Fibroblast of skin of right biceps (primary cell): ENCODE measurements around the gene RGMB.

Experiments
- DNase-seq: peaks from one replicate; pipeline ENCODE4 v3.0.0-alpha.2; 2013

RGMB gene

DNA sequence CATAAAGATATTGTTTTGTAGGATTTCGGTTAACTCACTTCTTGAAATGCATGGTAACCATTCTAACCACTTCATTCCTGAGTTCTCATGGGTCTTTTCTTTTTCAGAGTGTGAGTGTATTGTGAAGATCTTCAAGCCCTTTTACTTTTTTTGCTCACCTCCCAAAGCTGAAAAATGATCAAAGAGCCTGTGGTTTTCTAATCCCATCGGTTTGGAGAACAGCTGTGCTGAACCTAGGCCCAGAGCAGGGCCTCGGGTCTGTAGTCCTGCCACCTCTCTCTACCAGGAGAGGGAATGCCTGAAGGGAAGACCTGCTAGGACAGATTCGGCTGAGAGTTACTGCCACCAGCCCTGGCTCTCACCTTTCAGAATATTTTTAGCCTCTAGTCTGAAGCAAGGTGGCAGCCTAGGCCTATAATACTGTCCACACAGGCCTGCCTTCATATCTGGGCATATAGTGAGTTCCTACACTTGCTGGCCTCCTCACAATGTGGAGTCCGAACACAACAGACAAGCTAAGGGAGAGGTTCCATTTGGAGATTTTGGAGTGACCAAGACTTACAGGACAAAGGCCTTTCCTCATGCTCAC is 13.8 kb downstream of the RGMB start:
- DNase-seq = no peak

DNA sequence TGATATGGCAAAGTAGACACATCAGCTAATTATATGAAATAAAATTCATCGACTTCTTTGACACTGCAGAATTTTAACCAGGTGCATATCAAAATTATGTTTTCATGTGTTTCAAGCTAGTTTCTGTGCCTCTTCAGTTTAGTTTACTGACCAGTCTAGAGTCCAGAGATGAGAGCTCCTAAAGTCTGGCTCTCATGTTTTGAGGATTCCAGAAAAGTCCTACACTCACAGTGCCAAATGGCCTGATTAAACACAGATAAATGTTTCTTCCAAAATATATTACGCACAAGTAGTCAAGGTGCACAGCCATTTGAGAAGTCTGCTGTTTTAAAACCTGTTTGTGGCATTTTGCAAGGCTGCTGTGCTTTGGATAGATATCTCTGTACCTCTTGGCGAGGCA is 15.6 kb downstream of the RGMB start:
- DNase-seq = no peak

DNA sequence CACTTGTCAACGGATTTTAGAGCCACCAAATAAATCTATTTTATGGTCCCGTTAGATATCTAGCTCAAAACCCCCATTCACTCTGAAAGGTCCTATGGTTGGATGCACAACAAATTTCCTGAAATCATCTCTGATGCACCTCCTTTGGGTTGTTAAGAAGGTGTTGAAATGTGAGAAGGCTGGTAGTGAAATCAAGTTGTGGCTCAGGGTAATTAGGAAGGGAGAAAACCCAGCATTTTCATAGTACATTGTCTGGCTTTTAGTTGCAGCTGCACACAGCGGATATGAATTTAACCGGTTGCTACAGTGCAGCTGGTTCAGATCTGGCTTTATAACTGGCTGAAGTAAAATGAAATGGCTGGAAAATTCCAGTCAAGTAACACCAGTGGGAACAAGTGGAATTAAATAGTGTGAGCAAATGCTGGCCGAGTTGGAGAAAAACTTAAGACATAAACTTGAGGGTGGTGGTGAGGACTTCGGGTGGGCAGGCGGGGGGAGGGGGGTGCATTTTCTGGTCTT is 17.6 kb downstream of the RGMB start:
- DNase-seq = no peak

DNA sequence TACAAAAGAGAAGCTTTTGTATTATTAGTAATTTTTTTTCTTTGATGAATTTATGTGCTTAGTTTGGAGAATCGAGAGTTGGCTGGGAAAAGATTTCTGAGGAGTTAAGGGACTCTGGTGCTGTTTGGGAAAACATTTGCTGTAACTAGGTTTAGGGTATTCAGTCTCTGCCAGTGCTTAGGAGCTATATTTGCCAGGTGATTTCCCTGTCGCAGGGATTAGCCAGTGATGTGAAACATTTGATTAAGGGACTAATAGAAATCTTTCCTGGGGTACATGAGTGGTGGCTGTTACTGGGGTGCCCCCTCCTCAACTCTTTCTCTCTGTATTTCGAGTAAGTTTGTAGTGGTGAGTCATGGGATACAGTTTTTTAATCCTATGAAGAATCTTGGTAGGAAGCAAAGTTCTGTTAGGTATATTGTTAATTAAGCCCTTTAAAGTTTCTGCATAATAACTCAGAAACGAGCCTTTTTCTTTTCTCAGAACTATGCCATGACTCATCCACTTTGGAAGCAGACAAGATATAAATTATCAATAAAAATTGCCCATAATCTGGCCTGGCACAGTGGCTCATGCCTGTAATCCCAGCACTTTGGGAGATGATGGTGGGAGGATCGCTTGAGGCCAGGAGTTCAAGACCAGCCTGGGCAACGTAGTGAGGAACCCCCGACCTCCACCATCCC is 18.6 kb downstream of the RGMB start:
- DNase-seq = no peak

DNA sequence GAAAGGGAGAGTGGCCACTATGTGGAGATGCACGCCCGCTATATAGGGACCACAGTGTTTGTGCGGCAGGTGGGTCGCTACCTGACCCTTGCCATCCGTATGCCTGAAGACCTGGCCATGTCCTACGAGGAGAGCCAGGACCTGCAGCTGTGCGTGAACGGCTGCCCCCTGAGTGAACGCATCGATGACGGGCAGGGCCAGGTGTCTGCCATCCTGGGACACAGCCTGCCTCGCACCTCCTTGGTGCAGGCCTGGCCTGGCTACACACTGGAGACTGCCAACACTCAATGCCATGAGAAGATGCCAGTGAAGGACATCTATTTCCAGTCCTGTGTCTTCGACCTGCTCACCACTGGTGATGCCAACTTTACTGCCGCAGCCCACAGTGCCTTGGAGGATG is 19.8 kb downstream of the RGMB start:
- DNase-seq = no peak

DNA sequence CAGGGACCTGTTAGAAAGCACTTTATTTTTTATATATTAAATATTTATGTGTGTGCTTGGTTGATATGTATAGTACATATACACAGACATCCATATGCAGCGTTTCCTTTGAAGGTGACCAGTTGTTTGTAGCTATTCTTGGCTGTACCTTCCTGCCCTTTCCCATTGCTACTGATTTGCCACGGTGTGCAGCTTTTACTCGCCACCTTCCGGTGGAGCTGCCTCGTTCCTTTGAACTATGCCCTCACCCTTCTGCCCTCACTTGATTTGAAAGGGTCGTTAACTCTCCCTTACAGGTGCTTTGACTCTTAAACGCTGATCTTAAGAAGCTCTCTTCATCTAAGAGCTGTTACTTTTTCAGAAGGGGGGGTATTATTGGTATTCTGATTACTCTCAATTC is 20.5 kb downstream of the RGMB start:
- no peak for DNase-seq

DNA sequence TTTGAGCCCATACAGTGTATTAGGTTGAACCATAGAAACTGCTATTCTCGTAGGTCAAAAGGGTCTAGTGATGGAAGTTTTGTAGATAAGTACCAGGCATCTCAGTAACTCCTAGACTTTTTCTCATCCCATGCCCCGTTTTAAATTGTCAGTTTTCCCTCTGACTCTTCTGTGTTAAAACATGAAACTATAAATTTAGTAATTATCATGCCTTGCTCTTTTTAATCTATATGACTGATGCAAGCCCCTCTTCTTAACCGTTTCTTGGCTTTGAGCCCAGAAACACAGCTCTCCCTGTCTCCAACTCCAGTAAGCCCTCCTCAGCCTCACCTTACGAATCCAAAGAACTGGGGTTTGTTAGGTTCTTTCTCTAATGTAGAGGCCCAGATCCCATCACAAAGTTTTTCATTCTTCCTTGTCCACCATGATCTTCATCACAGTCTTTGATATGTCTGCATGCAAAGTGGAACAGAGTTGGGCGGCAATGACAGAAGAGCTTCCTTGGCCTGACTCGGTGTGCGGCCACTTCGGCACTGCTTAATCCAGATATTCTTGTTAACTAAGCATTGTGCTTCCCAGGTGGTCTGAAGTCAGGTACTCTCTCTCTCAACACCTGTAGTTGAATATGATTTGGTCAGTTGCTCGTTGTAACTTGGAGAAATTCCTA is 21.1 kb downstream of the RGMB start:
- peak; percentile 48 for DNase-seq

DNA sequence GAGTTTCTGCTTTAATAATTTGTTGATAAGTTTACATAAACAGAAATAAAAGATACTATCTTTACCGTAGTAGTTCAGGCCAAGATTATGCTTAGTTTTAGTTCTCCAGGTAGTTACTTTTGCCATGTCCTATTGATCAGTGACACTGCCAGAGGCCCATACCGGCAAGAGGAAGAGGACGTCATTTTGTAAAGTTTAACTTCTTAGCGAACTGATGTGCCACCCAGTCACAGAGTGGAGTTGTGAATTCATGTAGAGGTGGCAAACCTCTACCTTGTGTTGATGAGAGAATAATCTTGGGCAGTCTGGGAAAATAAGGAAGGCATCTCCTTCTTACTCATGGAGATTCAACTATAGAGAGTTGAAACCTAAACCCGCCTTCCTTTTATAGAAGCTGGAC is 21.8 kb downstream of the RGMB start:
- no peak for DNase-seq

DNA sequence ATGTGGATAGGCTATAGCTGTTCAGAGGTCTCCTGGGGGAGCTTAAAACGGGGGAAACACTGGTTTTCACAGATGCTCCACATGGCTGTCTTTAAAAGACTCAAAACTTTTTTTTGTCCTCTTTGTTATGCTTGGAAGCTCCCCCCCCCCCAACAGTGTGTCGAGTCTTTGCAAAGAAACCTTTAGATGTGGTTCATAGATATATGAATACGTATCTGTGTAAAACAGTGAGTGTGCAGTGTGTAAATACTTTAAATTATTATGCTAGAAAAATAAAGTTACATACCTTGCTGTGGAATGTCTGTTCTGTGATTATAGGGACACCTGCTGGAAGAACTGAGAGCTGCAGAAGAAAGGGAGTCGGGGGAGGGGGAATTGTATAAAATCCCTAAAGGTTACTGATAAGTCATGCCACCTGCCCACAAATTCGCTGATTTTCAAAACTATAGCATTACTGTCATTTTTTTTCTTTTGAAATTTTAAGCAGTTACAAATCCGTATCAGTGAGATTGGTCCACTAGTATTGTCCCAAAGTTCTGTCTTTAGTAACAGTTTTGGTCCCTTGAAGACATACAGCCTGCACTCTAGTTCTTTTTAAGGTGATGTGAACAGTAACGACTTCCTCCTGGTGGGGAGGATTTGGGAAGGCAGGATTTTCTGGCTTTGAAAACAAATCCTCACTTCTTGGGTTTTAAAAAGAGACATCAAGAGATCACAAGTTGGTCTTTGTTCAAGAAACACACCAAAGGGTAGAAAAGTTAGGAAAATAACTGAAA is 22.9 kb downstream of the RGMB start:
- DNase-seq = peak; percentile 81

DNA sequence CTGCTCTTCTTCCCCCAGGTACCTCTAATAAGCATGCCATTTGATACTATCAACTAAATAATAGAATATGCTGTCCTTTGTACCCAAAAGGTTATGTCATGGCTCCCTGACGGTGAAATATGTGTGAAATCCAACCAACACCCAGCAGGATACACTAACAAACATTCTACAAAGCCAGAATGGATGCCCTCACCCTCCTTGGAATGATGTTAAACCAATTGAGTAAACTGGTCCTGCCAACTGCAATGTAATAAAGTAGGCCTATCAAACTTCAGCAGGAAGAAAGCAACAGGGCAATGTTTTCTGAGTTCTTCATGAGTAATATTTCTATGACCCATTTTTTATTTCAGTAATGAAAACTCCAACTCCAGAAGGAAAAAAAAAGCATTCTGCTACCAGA is 24.9 kb downstream of the RGMB start:
- DNase-seq = no peak

DNA sequence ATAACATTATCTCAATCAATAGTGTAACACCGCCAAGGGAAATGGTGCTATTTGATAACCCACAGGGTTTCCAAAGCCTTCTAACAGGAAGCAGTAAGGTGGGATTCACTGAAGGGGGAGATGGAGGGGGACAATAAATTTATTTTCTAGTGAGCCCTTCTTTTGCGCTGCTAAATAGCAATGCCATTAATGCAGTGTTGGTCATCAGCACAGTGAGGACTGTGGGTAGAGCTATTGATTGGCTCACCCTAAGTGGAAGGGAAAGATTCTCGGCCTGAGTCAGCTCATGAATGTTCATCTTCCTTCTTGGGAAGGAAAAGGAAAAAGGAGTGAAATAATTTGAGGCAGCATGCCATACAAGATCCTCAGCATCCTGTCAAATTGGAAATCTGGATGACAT is 25.4 kb downstream of the RGMB start:
- no peak for DNase-seq

DNA sequence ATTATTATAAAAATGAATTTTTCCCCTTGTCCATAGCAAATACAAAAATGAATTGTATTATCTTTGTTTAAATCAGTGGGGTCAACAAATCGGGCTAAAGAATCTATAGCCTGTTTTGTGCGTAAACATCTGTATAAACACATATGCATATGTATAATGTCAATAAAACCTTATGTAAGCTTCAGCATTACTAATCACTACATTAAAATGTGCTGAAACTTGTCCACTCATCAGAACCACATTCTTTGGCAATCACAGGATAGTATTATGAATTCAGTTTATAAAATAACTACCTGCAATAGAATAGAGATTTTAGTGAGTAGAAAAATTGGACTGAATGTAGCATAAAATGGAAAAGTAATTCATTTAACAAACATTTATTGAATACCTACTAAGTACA is 30.6 kb downstream of the RGMB start:
- no peak for DNase-seq

DNA sequence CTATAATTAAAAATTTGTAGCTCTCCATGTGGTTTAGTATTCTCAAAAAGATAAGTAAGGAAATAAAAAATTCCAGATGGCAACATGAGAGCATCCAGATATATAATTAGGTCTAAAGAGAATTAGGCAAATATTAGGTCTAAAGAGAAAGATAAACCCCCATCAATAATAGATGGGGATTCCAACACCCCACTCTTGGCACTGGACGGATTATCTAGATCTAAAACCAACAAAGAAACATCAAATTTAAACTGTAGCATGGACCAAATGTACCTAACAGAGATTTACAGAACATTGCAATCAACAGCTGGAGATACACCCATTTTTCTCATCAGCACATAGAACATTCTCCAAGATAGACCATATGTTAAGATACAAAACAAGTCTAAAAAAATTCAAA is 31.6 kb downstream of the RGMB start:
- DNase-seq = no peak

DNA sequence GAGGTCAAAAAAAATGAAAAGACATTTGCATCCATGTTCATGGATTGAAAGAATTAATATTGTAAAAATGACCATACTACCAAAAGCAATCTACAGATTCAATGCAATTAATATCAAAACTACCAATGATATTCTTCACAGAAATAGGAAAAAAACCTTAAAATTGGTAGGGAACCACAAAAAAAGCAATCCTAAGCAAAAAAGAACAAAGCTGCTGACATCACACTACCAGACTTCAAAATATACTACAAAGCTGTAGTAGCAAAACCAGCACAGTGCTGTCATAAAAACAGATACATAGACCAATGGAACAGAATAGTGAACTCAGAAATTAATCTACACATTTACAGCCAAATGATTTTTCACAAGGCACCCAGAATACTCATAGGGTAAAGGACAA is 34.3 kb downstream of the RGMB start:
- DNase-seq = no peak

DNA sequence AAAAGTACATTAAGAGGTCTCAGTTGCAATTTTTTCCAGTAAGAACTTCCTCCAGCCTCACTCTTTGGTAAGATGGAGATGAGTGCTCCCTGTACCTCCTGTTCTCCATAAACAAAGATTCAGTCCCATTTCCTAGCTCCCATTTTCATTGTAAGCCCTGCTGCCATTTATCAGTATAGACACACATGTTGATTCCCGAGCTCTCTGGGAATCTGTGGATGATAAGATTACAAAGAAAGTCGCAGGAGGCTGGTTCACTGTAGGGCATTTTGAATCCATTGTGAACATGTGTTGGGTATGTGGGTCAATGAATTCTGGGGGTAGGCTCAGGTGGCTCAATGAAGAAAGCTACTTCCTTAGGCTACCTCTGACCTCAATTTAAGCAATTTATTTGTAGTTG is 36.7 kb downstream of the RGMB start:
- DNase-seq = no peak

DNA sequence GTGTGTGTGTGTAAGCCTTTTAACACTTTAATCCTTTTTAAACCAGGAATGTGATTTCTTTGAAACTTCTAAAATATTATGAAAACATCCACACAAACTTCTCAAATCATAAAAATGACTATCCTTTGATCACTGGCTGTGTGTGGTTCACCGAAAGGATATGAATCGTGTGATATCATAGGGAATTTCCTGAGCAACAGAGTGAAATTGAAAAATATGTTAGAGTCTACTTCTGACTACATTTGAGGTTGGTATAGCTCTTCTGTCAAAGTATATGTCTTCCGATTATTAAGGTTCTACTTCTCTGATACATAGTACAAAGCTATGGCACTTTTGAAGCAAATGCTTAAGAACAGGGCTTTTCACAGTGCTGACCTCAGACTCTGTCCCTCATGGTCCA is 40.3 kb downstream of the RGMB start:
- DNase-seq = peak; percentile 21

DNA sequence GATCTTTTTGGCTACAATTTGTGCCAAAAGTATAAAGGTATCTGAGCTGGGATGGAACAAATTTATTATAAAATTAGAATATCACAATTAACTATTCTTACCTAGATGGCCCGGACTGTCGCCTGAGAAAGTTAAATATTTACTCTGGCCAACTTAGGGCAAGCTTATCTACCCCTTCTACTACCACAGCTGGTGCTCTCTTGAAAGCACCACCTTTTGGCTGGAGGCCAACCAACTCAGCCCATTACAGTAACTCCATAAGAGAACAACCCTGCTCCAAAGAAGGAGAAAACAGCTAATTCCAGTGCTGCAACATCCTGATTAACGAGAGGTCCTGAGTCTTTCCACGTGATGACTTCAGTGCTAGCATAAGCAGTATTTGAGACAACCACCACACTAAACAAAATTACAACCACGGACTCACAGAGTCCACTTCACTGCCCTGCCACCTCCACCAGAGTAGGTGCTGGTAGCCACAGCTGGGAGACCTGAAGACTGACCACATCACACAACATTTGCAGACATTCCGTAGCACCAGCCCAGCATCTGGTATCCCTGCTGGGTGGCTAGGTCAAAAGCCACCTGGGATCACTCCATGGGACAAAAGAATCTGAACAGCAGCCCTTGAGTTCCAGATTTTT is 43.2 kb downstream of the RGMB start:
- DNase-seq = no peak

DNA sequence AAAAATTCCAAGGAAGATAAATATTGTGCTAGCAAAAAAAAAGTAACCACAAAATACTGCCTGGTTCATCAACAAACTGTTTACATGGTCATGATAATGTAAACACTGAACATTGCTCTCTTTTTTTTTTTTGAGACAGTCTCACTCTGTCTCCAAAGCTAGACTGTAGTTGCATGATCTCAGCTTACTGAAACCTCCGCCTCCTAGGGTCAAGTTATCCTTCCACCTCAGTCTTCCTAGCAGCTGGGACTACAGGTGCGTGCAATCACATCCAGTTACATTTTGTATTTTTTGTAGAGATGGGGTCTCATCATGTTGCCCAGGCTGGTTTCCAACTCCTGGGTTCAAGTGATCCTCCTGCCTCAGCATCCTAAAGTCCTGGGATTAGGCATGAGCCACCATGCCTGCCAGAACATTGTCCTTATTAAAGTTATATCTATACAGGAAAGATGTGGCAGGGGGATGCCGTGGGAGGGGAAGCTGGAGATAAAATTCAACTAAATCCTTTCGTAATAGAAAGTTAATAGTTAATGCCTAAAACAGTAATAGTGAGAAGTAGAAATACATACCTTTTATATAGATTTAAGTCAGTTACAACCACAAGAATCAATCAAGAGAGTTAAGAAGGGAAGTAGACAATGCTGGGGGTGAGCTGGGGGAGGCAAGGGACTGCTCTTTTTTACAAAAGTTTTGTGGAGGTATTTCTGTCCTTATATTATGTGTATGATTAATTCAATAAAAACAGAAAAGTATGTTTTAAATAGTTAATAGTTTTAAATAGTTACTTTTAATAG is 52.3 kb downstream of the RGMB start:
- no peak for DNase-seq

DNA sequence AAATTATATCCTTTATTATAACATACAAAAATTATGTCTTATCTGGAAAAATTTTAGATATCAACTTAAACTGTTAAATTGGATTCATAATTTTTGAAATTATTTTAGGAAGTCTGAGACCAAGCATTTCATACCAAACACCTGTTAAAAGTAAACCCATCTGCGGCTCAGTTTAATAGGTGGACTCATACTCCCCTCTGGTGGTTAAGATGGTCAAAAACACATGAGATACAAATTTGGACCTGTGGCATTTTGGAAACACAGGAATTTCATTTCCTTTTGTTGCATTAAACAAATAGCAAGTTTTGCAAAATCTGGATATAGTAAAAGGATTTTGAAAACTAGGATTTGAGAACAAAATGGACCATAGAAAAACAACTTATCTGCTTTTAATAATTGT is 53.7 kb downstream of the RGMB start:
- DNase-seq = peak; percentile 51

DNA sequence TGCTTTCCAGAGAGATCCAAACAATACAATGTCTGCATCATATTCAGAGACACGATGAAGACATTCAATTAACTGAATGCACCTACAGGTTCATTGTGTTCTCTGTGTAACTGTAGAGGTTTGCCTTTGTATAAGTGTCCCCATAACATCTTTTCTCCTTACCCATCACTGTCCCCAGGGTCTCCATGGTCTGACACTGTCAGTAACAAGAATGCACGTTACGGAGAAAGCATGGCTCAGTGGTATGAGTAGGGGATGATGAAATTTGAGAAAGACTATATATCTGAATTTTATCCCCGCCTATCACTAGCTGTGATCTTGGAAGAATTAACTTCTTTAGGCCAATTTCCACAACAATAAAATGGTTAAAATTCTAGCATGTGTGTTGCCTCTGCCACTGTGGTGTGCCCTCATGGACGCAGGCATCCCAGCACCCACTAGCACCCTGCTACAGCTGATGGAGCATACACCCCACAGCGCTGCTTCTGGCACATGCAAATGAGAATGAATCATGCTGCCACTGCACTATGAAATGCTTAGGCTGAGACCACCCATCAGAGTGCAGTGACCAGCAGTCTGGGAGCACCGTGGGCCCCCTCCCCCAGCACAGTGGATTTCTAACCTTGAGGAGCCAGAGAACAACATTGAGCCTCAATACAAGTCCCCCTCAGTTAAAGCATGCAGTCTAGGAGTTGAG is 54.3 kb downstream of the RGMB start:
- DNase-seq = no peak

DNA sequence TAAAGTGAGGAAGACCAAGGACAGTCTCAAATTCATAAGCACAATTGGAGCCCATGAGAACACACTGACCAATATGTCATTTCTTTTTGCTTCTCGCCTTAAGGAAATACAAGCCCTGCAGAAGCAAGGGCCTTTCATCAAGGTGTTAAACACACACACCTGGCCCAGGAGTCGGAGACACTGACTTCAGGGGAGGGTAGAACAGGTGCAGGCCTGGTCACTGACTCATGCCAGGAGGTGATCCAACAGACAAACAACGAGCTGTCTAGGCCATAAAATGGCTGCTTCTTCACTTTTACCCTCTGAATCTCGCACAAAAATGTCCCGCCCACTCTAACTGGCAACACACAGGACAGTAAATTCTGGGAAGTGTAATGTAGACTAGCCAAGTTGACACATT is 62.7 kb downstream of the RGMB start:
- DNase-seq = no peak
